Glomerular endothelial cell (primary cell): ENCODE measurements around the gene FAM216B. TPM values are rescaled to one million over a fixed set of nuclear protein-coding genes. Genes with fewer than 3 reads are reported as not detected.
"Not testable (repeated sequence)": the region's sequence is repeated elsewhere in the genome, so short reads cannot be mapped to it uniquely, and the experiment has no call there.

ENCODE experiments used
- DNase-seq: peaks from one replicate; pipeline ENCODE4 v3.0.0-alpha.2; 2011; ENCODE audit warnings: low read depth, low spot score; ENCODE audit errors: extremely low read depth
- total RNA-seq: library from RNA; depleted of rRNA; stranded (reverse); fragments of >200 nt; gene quantifications from 2 replicates; pipeline ENCODE4 v1.2.3, GENCODE V29; 2015

Gene FAM216B
- total RNA-seq, 1 donor from 2014 or later, result not detected

DNA sequence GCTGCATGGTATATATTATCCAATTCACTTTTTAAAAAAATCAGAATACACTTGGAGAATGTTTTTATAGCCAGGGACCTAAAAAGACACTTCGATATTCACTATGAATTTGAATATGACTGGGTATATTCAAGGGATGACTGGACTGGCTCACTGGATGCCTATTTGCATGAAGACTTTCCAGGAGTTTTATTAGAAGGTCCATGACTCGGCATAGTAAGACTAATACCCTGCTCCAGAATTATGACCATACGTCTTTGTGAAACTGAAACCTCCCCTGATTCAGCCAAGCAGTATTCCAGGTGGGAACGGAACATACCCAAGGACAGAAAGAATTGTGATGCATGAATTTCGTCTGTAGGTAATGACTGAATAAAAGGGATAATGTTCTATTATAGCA, 3.9 kb upstream of the FAM216B start:
- DNase-seq, result no peak

DNA sequence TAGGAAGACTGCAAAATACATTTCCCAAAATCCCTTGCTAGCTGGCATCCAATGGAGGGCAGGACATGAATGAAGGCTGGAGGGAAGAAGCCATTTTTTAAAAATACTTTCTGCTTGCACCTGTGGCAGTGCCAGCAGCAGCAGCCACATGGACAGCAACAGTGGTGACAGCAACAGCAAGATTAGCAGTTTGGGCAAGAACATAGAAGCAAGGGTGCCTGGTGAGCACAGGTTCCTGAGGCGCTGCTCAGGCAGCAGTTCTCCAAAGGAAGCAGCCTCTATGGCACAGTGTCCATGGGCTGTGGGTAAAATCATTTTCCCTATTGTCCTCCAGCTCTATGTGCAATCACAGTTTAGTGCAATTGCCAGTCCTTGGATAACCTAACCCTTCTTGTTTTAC, 1.3 kb upstream of the FAM216B start:
- no peak for DNase-seq

DNA sequence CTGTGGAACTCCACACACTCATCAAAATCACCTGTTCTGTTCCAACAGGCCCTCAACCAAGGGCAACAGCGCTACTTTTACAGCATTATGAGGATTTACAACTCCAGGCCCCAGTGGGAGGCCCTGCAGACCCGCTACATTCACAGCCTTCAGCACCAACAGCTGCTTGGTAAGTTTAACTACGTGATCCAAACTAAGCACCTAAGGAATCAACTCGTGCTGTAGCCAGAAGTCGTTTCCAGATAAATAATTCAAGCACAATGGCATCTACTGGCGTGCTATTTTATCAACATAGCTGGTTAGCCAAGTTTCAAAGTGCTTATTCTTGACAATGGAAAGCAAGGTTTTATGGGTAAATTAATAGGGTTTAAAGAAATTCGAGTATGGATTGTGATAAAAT, 5.3 kb downstream of the FAM216B start:
- no peak for DNase-seq

DNA sequence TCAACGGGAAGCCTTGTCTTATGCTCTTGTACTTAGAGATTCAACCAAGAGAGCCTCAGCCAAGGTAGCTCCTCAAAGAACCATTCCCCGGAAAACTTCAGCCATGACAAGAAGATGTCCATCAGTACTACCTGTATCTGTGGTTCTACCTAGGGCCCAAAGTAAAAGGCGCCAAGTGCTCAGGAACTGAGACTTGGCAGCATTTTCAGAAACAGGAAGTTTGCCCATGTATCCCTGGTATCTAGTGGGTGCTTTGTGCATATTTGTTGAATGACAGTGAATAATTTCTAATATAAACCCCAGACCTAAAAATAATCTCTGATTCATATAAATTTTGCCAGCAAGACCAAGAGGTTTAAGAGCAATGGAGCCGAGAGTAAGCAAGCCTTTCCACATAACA, 7.2 kb downstream of the FAM216B start:
- no peak for DNase-seq

DNA sequence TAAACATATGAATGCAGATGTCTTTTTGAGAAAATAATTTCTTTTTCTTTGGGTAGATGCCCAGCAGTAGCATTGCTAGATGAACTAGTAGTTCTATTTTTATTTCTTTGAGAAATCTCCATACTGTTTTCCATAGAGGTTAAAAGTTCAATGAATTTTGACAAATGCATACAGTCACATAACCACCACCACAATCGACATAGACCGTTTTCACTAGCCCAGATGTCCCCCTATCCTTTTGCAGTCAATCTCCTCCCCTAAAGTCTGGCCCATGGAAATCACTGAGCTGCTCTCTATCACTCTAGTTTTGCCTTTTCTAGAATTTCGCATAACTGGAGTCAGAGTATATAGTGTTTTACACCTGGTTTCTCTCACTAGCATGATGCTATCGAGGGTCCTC, 10.8 kb downstream of the FAM216B start:
- no peak for DNase-seq

DNA sequence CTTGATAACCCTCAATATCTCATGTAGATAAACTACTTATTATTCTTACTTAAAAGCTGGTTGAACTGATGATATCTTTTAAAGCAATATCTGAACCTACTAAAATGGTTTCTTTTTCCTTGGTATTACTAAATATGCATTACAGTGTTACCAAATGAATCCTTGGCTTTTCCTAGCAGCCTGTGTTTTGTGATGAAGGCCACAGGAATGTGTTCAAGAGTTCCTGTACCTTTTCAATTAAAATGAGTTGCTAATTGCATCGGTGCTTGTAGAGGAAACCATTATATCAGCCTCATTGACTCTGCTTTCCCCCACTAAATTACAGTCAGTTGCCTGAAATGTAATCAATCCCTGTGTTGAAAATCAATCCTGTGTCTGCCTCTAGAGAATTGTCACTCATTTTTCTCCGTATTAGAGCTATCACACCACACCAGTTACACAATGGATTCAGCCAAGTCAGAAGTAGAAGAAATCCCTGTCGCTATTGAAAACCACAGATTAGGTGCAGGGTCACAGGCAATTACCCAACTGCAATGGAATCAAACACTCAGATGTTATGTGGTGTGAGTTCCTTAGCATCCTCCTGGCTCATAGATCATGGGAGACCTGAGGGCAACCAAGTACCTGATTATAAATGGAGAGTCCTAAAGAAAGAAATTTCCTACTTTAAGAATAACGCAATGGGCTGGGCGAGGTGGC, 13.3 kb downstream of the FAM216B start:
- no peak for DNase-seq

DNA sequence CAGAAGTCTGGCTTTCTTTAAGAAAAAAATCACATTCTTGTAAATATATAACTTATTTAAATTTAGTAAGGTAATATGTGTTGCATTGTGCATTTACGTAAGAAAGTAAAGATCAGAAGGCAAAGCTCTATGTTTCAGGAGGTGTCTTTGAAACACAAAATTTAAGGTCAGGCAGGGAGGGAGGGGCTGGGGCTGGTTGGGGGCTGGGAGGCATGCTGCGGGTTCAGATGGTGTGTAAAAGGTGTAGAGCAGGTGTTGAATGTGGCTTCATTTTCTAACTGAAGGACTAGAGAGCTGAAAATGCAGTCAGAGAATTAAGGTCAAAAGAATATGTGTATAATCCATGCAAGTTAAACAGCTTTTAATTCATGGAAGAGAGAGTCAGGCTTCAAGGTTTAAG, 14.3 kb downstream of the FAM216B start:
- no peak for DNase-seq

DNA sequence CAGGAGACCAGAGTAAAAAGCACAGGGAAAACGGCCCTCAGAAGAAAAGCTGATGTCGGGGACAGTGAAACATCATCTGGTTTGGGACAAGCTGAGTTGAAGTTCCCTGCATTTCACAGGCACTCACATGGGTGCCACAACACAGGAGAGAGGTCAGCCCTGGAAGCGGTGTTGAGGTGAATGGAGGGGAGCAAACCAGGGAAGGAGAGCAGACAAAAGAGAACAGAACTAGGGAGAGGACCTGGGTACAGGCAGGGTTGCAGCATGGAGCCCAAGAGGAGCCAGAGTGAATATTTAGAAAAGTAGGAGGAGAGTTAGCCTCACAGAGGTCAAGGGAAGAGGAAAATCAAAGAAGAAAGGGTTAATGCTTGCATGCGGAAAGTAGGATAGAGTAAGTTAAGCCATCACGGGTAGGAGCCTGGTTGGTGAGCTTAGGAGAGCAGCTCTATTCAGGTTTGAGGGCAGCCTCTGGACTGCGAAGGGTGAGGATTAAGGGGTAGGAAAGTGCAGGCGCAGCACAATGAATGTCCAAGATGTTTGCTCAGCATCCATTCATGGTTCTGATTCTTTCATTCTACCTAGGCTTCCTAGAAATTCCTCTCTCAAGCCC, 15.5 kb downstream of the FAM216B start:
- DNase-seq, result no peak

DNA sequence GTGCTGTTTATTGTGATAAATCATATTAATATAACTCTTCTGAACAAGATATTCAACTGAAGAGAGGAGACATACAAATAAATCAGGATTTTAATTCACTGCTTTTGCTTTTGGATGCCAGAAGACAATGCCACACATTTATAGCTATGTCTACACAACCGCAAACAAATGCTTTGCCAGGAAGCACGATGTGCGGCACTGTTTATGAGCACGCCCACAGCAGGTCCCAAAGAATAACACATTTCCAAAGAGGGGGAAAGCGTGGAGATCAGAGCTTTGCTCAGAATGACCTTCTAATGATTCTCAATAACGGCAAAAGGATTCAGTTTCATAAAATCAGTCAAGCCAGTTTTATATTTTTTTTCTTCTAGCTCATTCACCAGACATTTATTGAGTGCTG, 16.7 kb downstream of the FAM216B start:
- no peak for DNase-seq

DNA sequence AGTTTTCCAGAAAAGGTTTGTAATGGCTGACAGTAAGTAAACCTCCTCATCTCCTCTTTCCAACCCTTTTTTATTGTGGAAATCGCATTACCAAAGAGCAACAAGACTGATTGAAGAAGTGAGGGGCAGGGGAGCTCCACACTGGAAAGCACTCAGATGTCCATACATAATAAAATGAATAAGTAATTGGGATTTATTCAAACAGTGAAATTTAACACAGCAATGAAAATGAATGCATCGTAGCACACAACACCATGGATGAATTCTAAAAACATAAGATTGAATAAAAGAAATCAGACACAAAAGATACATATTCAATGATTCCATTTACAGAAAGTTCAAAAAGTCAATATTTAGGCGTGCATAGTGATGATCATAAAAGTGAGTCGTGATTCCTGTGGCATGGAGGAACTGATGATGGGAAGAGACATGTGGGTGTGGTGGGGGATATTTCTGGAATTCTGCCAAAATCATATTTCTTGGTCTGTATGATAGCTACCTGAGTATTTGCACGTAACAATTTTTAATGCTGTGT, 18.8 kb downstream of the FAM216B start:
- DNase-seq, result no peak

DNA sequence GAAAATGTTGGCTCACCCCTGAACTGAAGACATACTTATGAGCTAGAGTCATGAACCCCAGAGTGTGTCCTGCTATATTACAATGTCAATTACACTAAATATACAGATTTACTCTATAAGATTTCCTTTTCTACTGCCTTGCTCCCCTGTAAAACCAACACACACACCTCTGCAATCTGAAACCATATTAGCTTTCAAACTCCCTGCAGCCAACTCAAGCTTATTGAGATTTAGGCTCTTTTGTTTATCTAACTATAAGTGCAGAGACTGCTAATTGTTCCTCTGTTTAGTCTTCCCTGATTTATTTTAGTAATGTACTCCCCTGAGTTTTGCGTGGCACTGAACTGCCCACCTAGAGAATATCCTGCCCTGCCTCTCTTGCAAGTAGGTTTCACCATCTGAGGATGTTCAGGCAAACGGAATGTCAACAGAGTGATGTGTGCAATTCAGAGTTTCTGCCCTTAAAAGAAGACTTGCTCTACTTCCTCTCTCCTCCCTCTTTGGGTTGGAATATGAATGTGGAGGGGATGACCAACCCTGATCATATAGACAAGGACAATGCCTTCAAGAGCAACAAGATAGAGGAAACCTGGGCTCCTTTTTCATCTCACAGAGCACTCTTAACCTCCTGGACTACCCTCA, 22.3 kb downstream of the FAM216B start:
- no peak for DNase-seq

DNA sequence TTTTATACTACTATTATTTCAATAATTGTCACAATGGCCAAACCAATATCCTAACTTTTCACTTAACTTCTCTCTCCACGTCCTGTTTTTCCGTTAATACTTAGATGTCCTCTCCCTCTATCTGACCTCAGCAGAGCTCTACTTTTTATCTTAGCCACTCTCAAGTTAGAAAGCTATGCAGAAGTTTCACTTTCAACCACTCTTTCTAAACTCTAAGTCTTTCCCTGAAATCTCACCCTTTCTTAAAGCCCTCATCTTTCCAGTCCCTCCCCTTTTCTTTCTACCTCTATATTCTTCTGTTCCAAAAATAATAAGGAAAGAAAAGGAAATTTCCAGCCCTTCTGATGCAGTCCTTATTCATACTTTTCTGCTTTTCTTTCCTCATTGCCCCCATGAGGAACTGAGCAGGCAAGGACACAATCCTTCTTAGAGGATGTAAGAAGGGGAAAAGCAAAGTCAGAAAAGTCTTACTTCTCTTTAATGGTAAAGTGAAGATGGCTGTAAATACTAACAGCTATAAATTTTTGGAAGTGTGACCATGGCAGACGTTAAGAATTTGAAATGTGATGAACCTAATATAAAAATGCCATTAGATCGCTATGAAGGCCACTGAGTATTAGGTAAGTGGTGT, 23.0 kb downstream of the FAM216B start:
- DNase-seq, result no peak

DNA sequence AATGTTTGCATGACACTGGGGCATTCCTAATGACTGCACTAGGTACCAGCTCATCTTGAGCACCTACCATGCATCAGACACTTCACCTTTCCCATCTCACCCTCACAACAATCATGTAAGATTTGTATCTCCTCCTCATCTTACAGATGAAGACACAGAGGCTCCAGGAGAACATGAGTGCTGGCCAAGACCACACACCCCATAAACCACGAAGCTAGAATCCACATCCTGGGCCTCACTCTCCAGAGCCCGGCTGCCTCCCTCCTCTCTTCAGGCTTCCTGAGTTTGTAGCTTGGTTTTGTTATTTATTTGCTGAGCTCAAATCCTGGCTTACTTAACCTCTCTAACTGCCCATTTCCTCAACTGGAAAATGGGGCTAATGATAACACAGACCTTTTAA, 25.9 kb downstream of the FAM216B start:
- no peak for DNase-seq

DNA sequence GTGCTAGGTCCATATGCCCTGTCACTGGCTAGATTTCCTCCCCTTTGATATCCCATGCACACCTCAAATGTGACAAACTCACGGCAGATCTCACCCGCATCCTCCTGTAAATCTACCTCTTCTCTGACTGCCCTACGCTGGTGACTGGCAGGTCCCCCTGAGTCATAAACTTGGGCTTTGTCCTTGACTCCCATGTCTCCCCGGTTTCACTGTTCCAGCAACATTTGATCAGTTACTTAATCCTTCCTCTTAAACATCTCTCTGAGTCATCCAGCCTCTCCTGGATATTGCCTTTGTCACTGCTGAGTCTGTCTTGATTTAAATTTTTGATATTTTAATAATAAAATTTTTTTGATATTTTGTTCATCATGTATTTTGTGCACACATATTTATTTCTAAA, 26.5 kb downstream of the FAM216B start:
- no peak for DNase-seq

DNA sequence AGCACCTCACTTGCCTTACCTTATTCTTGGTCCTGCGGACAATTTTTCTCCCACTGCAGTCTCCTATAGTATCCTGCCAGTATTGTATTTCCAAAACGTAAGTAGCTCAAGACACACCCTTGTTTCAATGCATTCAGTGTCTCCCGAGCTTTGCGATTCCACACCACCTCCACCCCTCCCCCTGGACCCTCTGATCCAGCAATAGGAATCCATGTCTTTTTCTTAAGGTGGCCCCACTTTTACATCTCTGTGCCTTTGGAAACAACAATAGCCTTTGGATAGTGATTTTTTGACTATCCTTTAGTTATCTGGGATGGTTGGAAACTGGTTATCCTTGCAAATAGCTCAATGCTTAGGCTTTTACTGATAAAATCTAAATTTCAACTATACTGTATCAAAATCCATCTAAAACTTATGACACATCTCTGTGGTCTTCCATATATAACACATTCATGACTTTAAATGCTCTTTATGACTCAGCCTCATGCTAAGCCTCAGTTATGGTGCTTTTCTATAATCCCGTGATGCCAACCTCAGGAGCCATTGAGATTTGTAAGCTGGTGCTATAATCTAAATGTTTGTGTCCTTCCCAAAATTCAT, 27.1 kb downstream of the FAM216B start:
- DNase-seq, result no peak

DNA sequence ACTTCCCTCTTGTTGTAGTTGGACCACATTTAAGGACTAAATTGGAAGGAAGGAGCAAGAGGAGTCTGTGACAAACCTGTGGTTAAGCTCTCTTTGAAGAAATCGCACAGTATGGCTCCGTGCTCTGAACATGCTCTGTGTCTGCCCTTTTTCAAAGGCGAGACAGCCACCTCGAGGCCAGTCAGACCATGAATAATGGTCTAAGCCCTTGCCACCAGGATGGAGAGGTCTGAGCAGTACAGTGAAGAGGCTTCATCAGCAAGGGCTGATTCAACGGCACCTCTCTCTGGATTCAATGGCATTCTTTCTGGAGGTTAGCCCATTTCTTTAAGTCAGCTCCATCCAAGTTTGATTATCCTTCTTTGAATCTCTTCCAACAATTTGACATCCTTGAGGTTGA, 30.9 kb downstream of the FAM216B start:
- DNase-seq, result no peak

DNA sequence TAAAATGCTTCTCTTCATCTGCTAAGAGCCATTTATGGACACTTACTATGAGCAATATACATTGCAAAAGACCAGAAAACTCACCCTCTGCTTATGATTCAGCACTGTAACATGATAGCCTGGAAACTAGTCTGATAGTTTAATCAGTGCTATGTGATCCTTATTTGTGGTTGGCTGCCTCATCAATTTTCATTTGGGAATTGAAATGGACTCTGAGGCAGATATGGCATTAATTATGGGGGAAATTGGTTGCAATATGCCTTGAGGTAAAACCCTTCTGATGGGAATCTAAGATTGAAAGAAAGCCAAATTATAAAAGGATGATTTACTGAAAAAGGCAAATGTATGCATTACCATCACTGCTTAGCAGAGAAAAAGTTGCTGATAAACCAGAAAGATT, 33.5 kb downstream of the FAM216B start:
- no peak for DNase-seq

DNA sequence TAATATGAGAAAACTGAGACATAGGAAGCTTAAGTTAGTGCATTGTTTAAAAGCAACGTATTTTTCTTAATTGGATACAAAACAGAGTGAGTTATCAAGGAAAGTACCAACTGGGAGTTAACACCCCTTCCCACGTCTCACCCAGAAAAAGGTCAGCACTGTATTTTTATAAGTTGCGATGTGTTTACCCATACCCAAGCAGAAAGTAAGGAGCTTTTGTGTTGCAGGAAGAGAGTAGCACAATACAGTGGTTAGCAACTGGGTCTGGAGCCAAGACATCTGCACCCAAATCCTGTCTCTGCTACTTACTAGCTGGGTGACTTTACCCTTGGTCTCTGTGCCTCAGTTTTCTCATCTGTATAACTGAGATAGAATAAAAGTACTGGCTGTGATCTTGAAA, 34.3 kb downstream of the FAM216B start:
- no peak for DNase-seq

DNA sequence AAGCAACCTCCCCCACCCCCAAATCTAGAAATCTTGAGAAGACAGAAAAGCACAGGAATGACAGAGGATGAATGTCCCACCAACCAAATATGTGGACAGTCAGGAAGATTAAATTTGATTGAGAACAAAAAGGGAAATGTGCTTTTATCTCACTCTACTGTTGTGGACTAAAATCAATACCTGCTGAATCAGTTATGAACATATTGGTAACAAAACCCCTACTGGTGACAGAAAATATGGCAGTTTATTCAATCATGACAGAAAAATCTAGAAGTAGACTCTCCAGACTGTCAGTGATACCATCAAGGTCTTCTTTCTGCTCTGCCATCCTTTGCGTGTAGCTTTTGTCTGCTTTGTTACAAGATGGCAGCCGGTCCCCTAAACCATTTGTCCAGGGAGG, 35.2 kb downstream of the FAM216B start:
- DNase-seq, result no peak

DNA sequence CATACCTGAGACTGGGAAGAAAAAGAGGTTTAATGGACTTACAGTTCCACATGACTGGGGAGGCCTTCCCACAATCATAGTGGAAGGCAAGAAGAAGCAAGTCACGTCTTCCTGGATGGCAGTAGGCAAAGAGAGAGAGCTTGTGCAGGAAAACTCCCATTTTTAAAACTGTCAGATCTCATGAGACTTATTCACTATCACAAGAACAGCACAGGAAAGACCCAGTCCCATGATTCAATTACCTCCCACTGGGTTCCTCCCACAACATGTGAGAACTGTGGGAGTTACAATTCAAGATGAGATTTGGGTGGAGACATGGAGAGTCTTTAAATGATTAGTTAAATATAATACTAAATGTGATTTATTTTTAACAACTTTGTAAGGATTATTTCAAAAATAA, 38.3 kb downstream of the FAM216B start:
- DNase-seq, result not testable (repeated sequence)

DNA sequence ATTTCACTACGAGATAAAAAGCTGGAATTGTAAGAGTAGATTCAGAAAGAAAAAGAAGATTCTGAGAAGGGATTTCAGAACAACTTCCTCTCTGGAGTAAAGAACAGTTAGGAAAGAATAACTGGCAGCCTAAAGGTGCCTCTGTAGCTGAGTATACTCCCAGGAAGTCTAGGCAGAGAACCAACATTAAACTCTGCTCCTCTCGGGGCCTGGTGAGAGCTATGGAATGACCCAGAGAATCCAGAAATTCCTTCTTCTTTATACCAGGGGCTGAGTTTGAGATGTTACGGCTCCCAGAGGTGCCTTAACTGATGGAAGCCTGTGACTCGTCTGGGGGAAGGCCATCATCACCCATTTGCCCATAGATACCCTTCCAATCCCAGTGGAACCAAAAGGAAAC, 39.1 kb downstream of the FAM216B start:
- no peak for DNase-seq
